Suppressor macrophage (primary cell): Measurements from ENCODE around the gene SLC6A8.
"Not testable (repeated sequence)": the region's sequence is repeated elsewhere in the genome, so short reads cannot be mapped to it uniquely, and the experiment has no call there.

Experiments
- DNase-seq, 4 experiments: peaks; one replicate each; pipeline ENCODE4 v3.0.0-alpha.2; 2020 to 2022

The SLC6A8 gene

GRCh38 chrX:153708415-153708814, 20.7 kb downstream of the SLC6A8 start:
- DNase-seq, result peak; percentile 67 to 85 (median 79)

GRCh38 chrX:153709726-153710674, 22.3 kb downstream of the SLC6A8 start:
- no peak for DNase-seq

GRCh38 chrX:153714256-153714655, 26.5 kb downstream of the SLC6A8 start:
- DNase-seq, result peak; percentile 14 to 67 (median 40)

- no peak for DNase-seq
Measured at GRCh38 chrX:153717445-153717844, 29.7 kb downstream of the SLC6A8 start.

- no peak for DNase-seq
Measured at GRCh38 chrX:153719238-153719637, 31.5 kb downstream of the SLC6A8 start.

- DNase-seq, result no peak
Measured at GRCh38 chrX:153719701-153720100, 32.0 kb downstream of the SLC6A8 start.

GRCh38 chrX:153722704-153723350, 35.1 kb downstream of the SLC6A8 start:
- DNase-seq, result peak; percentile 85 to 93 (median 87)

- peak; percentile 37 to 62 (median 46) for DNase-seq
Measured at GRCh38 chrX:153723351-153724251, 35.9 kb downstream of the SLC6A8 start.

- DNase-seq, result peak; percentile 92 to 96 (median 94)
Measured at GRCh38 chrX:153724252-153725038, 36.7 kb downstream of the SLC6A8 start, which contains the start of the genes ABCD1 and BCAP31. TSS of gene ABCD1 (plus strand) at chrX:153724856. CDS start at chrX:153725267, 411 bp downstream. TSS of gene BCAP31 (minus strand) at chrX:153724387. CDS start at chrX:153723244, 1,143 bp downstream.

GRCh38 chrX:153725039-153725831, 37.5 kb downstream of the SLC6A8 start:
- peak in 1 of 4 experiments; percentile 10 for DNase-seq

- DNase-seq, result no peak
Measured at GRCh38 chrX:153725832-153726285, 38.1 kb downstream of the SLC6A8 start.

GRCh38 chrX:153726286-153727122, 38.8 kb downstream of the SLC6A8 start:
- peak; percentile 79 to 92 (median 90) for DNase-seq

- DNase-seq, result peak; percentile 24 to 65 (median 56)
Measured at GRCh38 chrX:153727123-153727931, 39.6 kb downstream of the SLC6A8 start.

- no peak for DNase-seq
Measured at GRCh38 chrX:153728095-153728494, 40.4 kb downstream of the SLC6A8 start.

- DNase-seq, result no peak
Measured at GRCh38 chrX:153728951-153729631, 41.4 kb downstream of the SLC6A8 start.

GRCh38 chrX:153730115-153730514, 42.4 kb downstream of the SLC6A8 start:
- DNase-seq, result not testable (repeated sequence)

GRCh38 chrX:153731117-153731844, 43.6 kb downstream of the SLC6A8 start:
- no peak for DNase-seq
